Liver (tissue), 3 donors: ENCODE results near the gene ZNF205.

Experiments
- ATF3 ChIP-seq: IDR thresholded peaks from 2 replicates; pipeline ENCODE4 v1.6.1; 2016; ENCODE audit warnings: antibody characterized with exemption
- FOXA2 ChIP-seq: IDR thresholded peaks from 2 replicates; pipeline ENCODE4 v1.6.1; 2016; ENCODE audit warnings: antibody characterized with exemption
- GABPA ChIP-seq, 2 donors: IDR thresholded peaks in 1 of 2; conservative IDR thresholded peaks in 1 of 2; 2 replicates each; pipeline ENCODE4 v1.6.1; 2016; ENCODE audit warnings: antibody characterized with exemption in 2 of 2, mild to moderate bottlenecking in 1 of 2, moderate library complexity in 1 of 2
- JUND ChIP-seq, 2 donors: IDR thresholded peaks; 2 replicates each; pipeline ENCODE4 v1.6.1; 2016; ENCODE audit warnings: antibody characterized with exemption in 2 of 2
- MAX ChIP-seq: IDR thresholded peaks from 2 replicates; pipeline ENCODE4 v1.6.1; 2016; ENCODE audit warnings: antibody characterized with exemption
- RAD21 ChIP-seq, 2 donors: IDR thresholded peaks; 2 replicates each; pipeline ENCODE4 v1.6.1; 2016; ENCODE audit warnings: antibody characterized with exemption in 2 of 2, mild to moderate bottlenecking in 2 of 2
- REST ChIP-seq: IDR thresholded peaks from 2 replicates; pipeline ENCODE4 v1.6.1; 2016; ENCODE audit warnings: antibody characterized with exemption, mild to moderate bottlenecking
- SP1 ChIP-seq: IDR thresholded peaks from 2 replicates; pipeline ENCODE4 v1.6.1; 2018; ENCODE audit warnings: antibody characterized with exemption, mild to moderate bottlenecking
- TF ChIP-seq, protein P1 (sequence below): fragments of 150-350 bp; IDR thresholded peaks from 2 replicates; pipeline ENCODE4 v1.5.1; 2017; ENCODE audit warnings: improper control_type of control experiment, low read depth, low read length; ENCODE audit not compliant: missing input control
- donor health status: healthy.
- donor health status: healthy.

- TF ChIP-seq, protein P1, sequence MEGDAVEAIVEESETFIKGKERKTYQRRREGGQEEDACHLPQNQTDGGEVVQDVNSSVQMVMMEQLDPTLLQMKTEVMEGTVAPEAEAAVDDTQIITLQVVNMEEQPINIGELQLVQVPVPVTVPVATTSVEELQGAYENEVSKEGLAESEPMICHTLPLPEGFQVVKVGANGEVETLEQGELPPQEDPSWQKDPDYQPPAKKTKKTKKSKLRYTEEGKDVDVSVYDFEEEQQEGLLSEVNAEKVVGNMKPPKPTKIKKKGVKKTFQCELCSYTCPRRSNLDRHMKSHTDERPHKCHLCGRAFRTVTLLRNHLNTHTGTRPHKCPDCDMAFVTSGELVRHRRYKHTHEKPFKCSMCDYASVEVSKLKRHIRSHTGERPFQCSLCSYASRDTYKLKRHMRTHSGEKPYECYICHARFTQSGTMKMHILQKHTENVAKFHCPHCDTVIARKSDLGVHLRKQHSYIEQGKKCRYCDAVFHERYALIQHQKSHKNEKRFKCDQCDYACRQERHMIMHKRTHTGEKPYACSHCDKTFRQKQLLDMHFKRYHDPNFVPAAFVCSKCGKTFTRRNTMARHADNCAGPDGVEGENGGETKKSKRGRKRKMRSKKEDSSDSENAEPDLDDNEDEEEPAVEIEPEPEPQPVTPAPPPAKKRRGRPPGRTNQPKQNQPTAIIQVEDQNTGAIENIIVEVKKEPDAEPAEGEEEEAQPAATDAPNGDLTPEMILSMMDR = no peak
- no peak for TF ChIP-seq RAD21 (IDR thresholded peaks at IDR 0.05)
- no peak for TF ChIP-seq ATF3
- TF ChIP-seq GABPA (IDR thresholded peaks at IDR 0.05 in 1 of 2, conservative IDR thresholded peaks at IDR 0.05 in 1 of 2) = no peak
- TF ChIP-seq JUND (IDR thresholded peaks at IDR 0.05) = no peak
- TF ChIP-seq FOXA2 = no peak
- no peak for TF ChIP-seq MAX
- no peak for TF ChIP-seq REST
- no peak for TF ChIP-seq SP1
These were observed 23.9 kb upstream of the ZNF205 start for GRCh38 chr16:3088450-3088849.
